Cerebellar cortex (tissue), 1 donor: ENCODE results near the gene POLR1G.
A peak's percentile ranks its signal among the peaks of the same experiment; 100 is the strongest.

Source experiments
- DNase-seq: peaks from one replicate; pipeline ENCODE4 v3.0.0-alpha.2; 2015; ENCODE audit warnings: low spot score

POLR1G gene

GRCh38 chr19:45406226-45407090 lies at the start of gene POLR1G:
POLR1G (plus strand) TSS chr19:45406644; CDS start chr19:45406697, 53 bp downstream.
- peak; percentile 95 for DNase-seq

GRCh38 chr19:45356760-45357444 lies 49.5 kb upstream of the POLR1G start:
- no peak for DNase-seq

GRCh38 chr19:45357445-45357783 lies 49.0 kb upstream of the POLR1G start:
- DNase-seq = no peak

- DNase-seq = no peak
Observed at GRCh38 chr19:45358213-45358792, 48.1 kb upstream of the POLR1G start.

- DNase-seq = no peak
Observed at GRCh38 chr19:45361608-45362007, 44.8 kb upstream of the POLR1G start.

GRCh38 chr19:45362291-45362690 lies 44.2 kb upstream of the POLR1G start:
- no peak for DNase-seq

- no peak for DNase-seq
Observed at GRCh38 chr19:45363861-45364459, 42.5 kb upstream of the POLR1G start.

- no peak for DNase-seq
Observed at GRCh38 chr19:45364696-45365095, 41.7 kb upstream of the POLR1G start.

- no peak for DNase-seq
Observed at GRCh38 chr19:45368127-45368526, 38.3 kb upstream of the POLR1G start.

GRCh38 chr19:45368737-45369340 lies 37.6 kb upstream of the POLR1G start:
- DNase-seq = no peak

GRCh38 chr19:45370410-45371204 lies 35.8 kb upstream of the POLR1G start, which contains the start of gene ERCC2:
ERCC2 (minus strand) TSS chr19:45370573; CDS start chr19:45370540, 33 bp downstream.
- DNase-seq = peak; percentile 98

- DNase-seq = no peak
Observed at GRCh38 chr19:45376045-45376724, 30.3 kb upstream of the POLR1G start.

GRCh38 chr19:45380107-45380506 lies 26.3 kb upstream of the POLR1G start:
- DNase-seq = no peak

GRCh38 chr19:45382426-45382825 lies 24.0 kb upstream of the POLR1G start:
- DNase-seq = no peak

- DNase-seq = no peak
Observed at GRCh38 chr19:45385392-45386221, 20.8 kb upstream of the POLR1G start.

GRCh38 chr19:45391346-45391745 lies 15.1 kb upstream of the POLR1G start:
- peak; percentile 52 for DNase-seq

GRCh38 chr19:45391871-45392665 lies 14.4 kb upstream of the POLR1G start:
- no peak for DNase-seq

- no peak for DNase-seq
Observed at GRCh38 chr19:45395821-45396617, 10.4 kb upstream of the POLR1G start.
